Measurements from ENCODE around the gene PEX14. TPM values are rescaled to one million over a fixed set of nuclear protein-coding genes. Genes with fewer than 3 reads are reported as not detected.

Gene PEX14
- total and polyA plus RNA-seq, 9 of the 15 experiments (the other 6 are each of a cell fraction or from before 2014, with no cell fraction given): 2.6 to 45.7 (median 22.7) TPM

- POLR2A ChIA-PET: interaction anchor here (0.7 kb wide), 1 partner anchor 9 kb away, joined by 3 read pairs; no protein-coding TSS in a partner anchor
- peaks cover 24 to 32% of the 10 kb centered on the region in 2 experiments for H3K4me1 ChIP-seq (replicated peaks in 1 of 2; ENCODE audit: control insufficient read depth in 2 of 2, insufficient read depth in 2 of 2, low read length in 2 of 2)
- peaks cover 17% of the 10 kb centered on the region; the same call in 2 of the 3 replicates for H3K36me3 ChIP-seq (ENCODE audit: control insufficient read depth, insufficient read depth, low read length)
- BruUV-seq (replicated peaks): no TSS peak
- H3K79me2 ChIP-seq (ENCODE audit: control insufficient read depth, insufficient read depth, low read length): peaks cover 80% of the 10 kb centered on the region
- ATAC-seq (no peak), FAIRE-seq (no peak), DNase-seq (ENCODE audit: extremely low read depth in 1 of 4, low spot score in 3 of 4) (no peak)
- 58% methylated on average over 3 of the region's 3 CpGs for WGBS (ENCODE audit: insufficient coverage, low coverage, missing lambda C conversion rate)
- peaks cover 11% of the 10 kb centered on the region for H3K9me1 ChIP-seq (ENCODE audit: control insufficient read depth, insufficient read depth, low read length)
- H3K4me2 ChIP-seq (ENCODE audit: insufficient read depth, low read length): no peak overlapping the region
- no peak overlapping the region for H3K9ac ChIP-seq (ENCODE audit: insufficient read depth in 1 of 2, low read depth in 2 of 2, low read length in 2 of 2)
- CTCF ChIA-PET (ENCODE audit: low intra/inter-chr PET ratio): interaction anchor here (0.7 to 1.6 kb wide), 2 partner anchors 431 to 433 kb away, joined by 3 to 8 read pairs; no protein-coding TSS in a partner anchor
- H3K9me3 ChIP-seq (replicated peaks; ENCODE audit: control insufficient read depth, insufficient read depth, low read depth, low read length): no peaks in the 10 kb centered on the region
- peaks cover 36% of the 10 kb centered on the region for H4K20me1 ChIP-seq (replicated peaks; ENCODE audit: control insufficient read depth, insufficient read depth, low read length)
- no peak overlapping the region for H2AFZ ChIP-seq (ENCODE audit: low read depth, low read length)
- in situ Hi-C loops (cut with MboI) (loop anchor here (5.0 kb wide), 2 partner anchors 364 to 434 kb away; no protein-coding TSS in a partner anchor), intact Hi-C loops (cut with micrococcal nuclease) (no loop called here)
- H3K4me3 ChIP-seq: no peak overlapping the region
- H3K27ac ChIP-seq (ENCODE audit: extremely low read depth, low read depth, low read length): no peak overlapping the region
- H3K27me3 ChIP-seq (ENCODE audit: control insufficient read depth in 2 of 2, insufficient read depth in 2 of 2, low read length in 2 of 2): no peaks in the 10 kb centered on the region
- TF ChIP-seq SIRT6 (IDR thresholded peaks at IDR 0.05; ENCODE audit: low read depth, low read length) (no peak), ZNF212 (CRISPR knock-in tag; IDR thresholded peaks at IDR 0.05) (no peak), XRCC5 (IDR thresholded peaks at IDR 0.05; ENCODE audit: low read depth, low read length) (no peak), FOXO4 (CRISPR knock-in tag; IDR thresholded peaks at IDR 0.05) (no peak), ZFX (CRISPR knock-in tag; IDR thresholded peaks at IDR 0.05) (no peak), ZNF79 (CRISPR knock-in tag; IDR thresholded peaks at IDR 0.05; ENCODE audit: low read depth) (no peak), MCM7 (IDR thresholded peaks at IDR 0.05) (no peak), TEAD2 (tag; IDR thresholded peaks at IDR 0.05) (no peak), YBX1 (IDR thresholded peaks at IDR 0.05) (no peak), ZNF785 (CRISPR knock-in tag; IDR thresholded peaks at IDR 0.05) (no peak), PRDM10 (IDR thresholded peaks at IDR 0.05; ENCODE audit: partially characterized antibody) (no peak), HNRNPH1 (optimal IDR thresholded peaks at IDR 0.05; ENCODE audit: low read depth, low read length) (no peak), FOSL1 (tag; conservative IDR thresholded peaks at IDR 0.05) (no peak), SNAPC5 (CRISPR knock-in tag; IDR thresholded peaks at IDR 0.05) (no peak), TCF3 (CRISPR knock-in tag; IDR thresholded peaks at IDR 0.05) (no peak)
- TF ChIP-seq, protein P1, sequence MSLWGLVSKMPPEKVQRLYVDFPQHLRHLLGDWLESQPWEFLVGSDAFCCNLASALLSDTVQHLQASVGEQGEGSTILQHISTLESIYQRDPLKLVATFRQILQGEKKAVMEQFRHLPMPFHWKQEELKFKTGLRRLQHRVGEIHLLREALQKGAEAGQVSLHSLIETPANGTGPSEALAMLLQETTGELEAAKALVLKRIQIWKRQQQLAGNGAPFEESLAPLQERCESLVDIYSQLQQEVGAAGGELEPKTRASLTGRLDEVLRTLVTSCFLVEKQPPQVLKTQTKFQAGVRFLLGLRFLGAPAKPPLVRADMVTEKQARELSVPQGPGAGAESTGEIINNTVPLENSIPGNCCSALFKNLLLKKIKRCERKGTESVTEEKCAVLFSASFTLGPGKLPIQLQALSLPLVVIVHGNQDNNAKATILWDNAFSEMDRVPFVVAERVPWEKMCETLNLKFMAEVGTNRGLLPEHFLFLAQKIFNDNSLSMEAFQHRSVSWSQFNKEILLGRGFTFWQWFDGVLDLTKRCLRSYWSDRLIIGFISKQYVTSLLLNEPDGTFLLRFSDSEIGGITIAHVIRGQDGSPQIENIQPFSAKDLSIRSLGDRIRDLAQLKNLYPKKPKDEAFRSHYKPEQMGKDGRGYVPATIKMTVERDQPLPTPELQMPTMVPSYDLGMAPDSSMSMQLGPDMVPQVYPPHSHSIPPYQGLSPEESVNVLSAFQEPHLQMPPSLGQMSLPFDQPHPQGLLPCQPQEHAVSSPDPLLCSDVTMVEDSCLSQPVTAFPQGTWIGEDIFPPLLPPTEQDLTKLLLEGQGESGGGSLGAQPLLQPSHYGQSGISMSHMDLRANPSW (CRISPR knock-in tag; IDR thresholded peaks at IDR 0.05): no peak
These were observed 33.8 kb downstream of the PEX14 start for GRCh38 chr1:10508511-10508951.
